ENCODE data around the gene LACC1.

LACC1 gene

GRCh38 chr13:43911278-43911677, 31.6 kb downstream of the LACC1 start:
- TF ChIP-seq CTCF (IDR thresholded peaks at IDR 0.05; ENCODE audit: low read depth, low read length) = no peak
- H3K4me3 ChIP-seq (ENCODE audit: low read depth, low read length) = no peak overlapping the region

GRCh38 chr13:43911871-43912270, 32.2 kb downstream of the LACC1 start:
- no peak overlapping the region for H3K4me3 ChIP-seq (ENCODE audit: low read depth, low read length)
- no peak for TF ChIP-seq CTCF (IDR thresholded peaks at IDR 0.05; ENCODE audit: low read depth, low read length)

GRCh38 chr13:43915451-43915850, 35.7 kb downstream of the LACC1 start:
- TF ChIP-seq CTCF (IDR thresholded peaks at IDR 0.05; ENCODE audit: low read depth, low read length) = no peak
- no peak overlapping the region for H3K4me3 ChIP-seq (ENCODE audit: low read depth, low read length)

GRCh38 chr13:43916828-43917227, 37.1 kb downstream of the LACC1 start:
- no peak for TF ChIP-seq CTCF (IDR thresholded peaks at IDR 0.05; ENCODE audit: low read depth, low read length)
- no peak overlapping the region for H3K4me3 ChIP-seq (ENCODE audit: low read depth, low read length)

- H3K4me3 ChIP-seq (ENCODE audit: low read depth, low read length) = no peak overlapping the region
- no peak for TF ChIP-seq CTCF (IDR thresholded peaks at IDR 0.05; ENCODE audit: low read depth, low read length)
Measured at GRCh38 chr13:43918636-43919035, 38.9 kb downstream of the LACC1 start.

GRCh38 chr13:43920965-43921674, 41.4 kb downstream of the LACC1 start:
- TF ChIP-seq CTCF (IDR thresholded peaks at IDR 0.05; ENCODE audit: low read depth, low read length) = no peak

GRCh38 chr13:43924549-43925245, 45.0 kb downstream of the LACC1 start:
- TF ChIP-seq CTCF (IDR thresholded peaks at IDR 0.05; ENCODE audit: low read depth, low read length) = no peak
- H3K4me3 ChIP-seq (ENCODE audit: low read depth, low read length) = no peak overlapping the region

More at GRCh38 chr13:43920965-43921674, 41.4 kb downstream of the LACC1 start:
- H3K4me3 ChIP-seq (ENCODE audit: low read depth, low read length) = no peak overlapping the region

Data from WI38 (cell line).